ENCODE data around the gene VWC2. TPM values are rescaled to one million over a fixed set of nuclear protein-coding genes. Genes with fewer than 3 reads are reported as not detected.

The VWC2 gene
- total and polyA plus RNA-seq, 7 donors: under 0.01 to 0.14 (median under 0.01) TPM; not detected in 1

- TF ChIP-seq EP300 (IDR thresholded peaks at IDR 0.05): no peak
- no peak for TF ChIP-seq POLR2A (IDR thresholded peaks at IDR 0.05)
- TF ChIP-seq CTCF (IDR thresholded peaks at IDR 0.05): no peak
- TF ChIP-seq POLR2AphosphoS5 (IDR thresholded peaks at IDR 0.05): no peak
- no peak for DNase-seq
- H3K4me3 ChIP-seq: no peak overlapping the region
- no peaks in the 10 kb centered on the region for H3K4me1 ChIP-seq
- intact Hi-C loops (cut with DNase I): no loop called here
- no peaks in the 10 kb centered on the region for H3K27me3 ChIP-seq
- no peak overlapping the region for H3K27ac ChIP-seq
- H3K36me3 ChIP-seq: no peaks in the 10 kb centered on the region
- WGBS, 2 donors: 87 to 88% methylated on average over 3 of the region's 3 CpGs
- no peaks in the 10 kb centered on the region for H3K9me3 ChIP-seq
These were observed 9.6 kb upstream of the VWC2 start for GRCh38 chr7:49763791-49764190.

GRCh38 chr7:49766966-49767365 is 6.5 kb upstream of the VWC2 start:
- no peak for TF ChIP-seq POLR2A (IDR thresholded peaks at IDR 0.05)
- no peak for TF ChIP-seq CTCF (IDR thresholded peaks at IDR 0.05)
- TF ChIP-seq EP300 (IDR thresholded peaks at IDR 0.05): no peak
- 87 to 92% methylated on average over 1 of the region's 1 CpG for WGBS, 2 donors
- no peaks in the 10 kb centered on the region for H3K27me3 ChIP-seq
- H3K4me1 ChIP-seq: no peaks in the 10 kb centered on the region
- no peak for DNase-seq
- intact Hi-C loops (cut with DNase I): no loop called here
- H3K4me3 ChIP-seq: no peak overlapping the region
- H3K27ac ChIP-seq: no peak overlapping the region
- no peaks in the 10 kb centered on the region for H3K9me3 ChIP-seq
- H3K36me3 ChIP-seq: no peaks in the 10 kb centered on the region

- H3K27ac ChIP-seq: no peak overlapping the region
- H3K4me1 ChIP-seq: no peaks in the 10 kb centered on the region
- no peaks in the 10 kb centered on the region for H3K9me3 ChIP-seq
- intact Hi-C loops (cut with DNase I): no loop called here
- peaks cover 0 to 8% (median 0%) of the 10 kb centered on the region in 3 donors for H3K27me3 ChIP-seq
- 70 to 78% methylated on average over 5 of the region's 5 CpGs for WGBS, 2 donors
- no peak overlapping the region for H3K4me3 ChIP-seq
- TF ChIP-seq POLR2AphosphoS5 (IDR thresholded peaks at IDR 0.05) (no peak), EP300 (IDR thresholded peaks at IDR 0.05) (no peak), POLR2A (IDR thresholded peaks at IDR 0.05) (no peak), CTCF (IDR thresholded peaks at IDR 0.05) (no peak)
- no peaks in the 10 kb centered on the region for H3K36me3 ChIP-seq
- no peak for DNase-seq
These were observed 5.7 kb upstream of the VWC2 start for GRCh38 chr7:49767719-49768118.

- 42 to 70% methylated on average over 3 of the region's 3 CpGs for WGBS, 2 donors
- no peak for DNase-seq
- H3K9me3 ChIP-seq: no peaks in the 10 kb centered on the region
- H3K36me3 ChIP-seq: no peaks in the 10 kb centered on the region
- TF ChIP-seq EP300 (IDR thresholded peaks at IDR 0.05) (no peak), CTCF (IDR thresholded peaks at IDR 0.05) (no peak)
- peaks cover 0 to 13% (median 3%) of the 10 kb centered on the region in 3 donors for H3K27me3 ChIP-seq
- intact Hi-C loops (cut with DNase I): no loop called here
- peaks cover 0 to 4% (median 3%) of the 10 kb centered on the region in 4 donors for H3K4me1 ChIP-seq
- H3K27ac ChIP-seq: no peak overlapping the region
- H3K4me3 ChIP-seq: no peak overlapping the region
These were observed 5.2 kb upstream of the VWC2 start for GRCh38 chr7:49768254-49768653.

- peaks cover 0 to 10% (median 8%) of the 10 kb centered on the region in 4 donors for H3K4me1 ChIP-seq
- no peaks in the 10 kb centered on the region for H3K36me3 ChIP-seq
- H3K4me3 ChIP-seq: no peak overlapping the region
- no peak for TF ChIP-seq CTCF (IDR thresholded peaks at IDR 0.05)
- TF ChIP-seq EP300 (IDR thresholded peaks at IDR 0.05): no peak
- TF ChIP-seq POLR2AphosphoS5 (IDR thresholded peaks at IDR 0.05): no peak
- TF ChIP-seq POLR2A (IDR thresholded peaks at IDR 0.05): no peak
- WGBS, 2 donors: 67 to 71% methylated on average over 3 of the region's 3 CpGs
- H3K27me3 ChIP-seq: peaks cover 5 to 19% (median 9%) of the 10 kb centered on the region in 3 donors
- no peak for DNase-seq
- no peak overlapping the region for H3K27ac ChIP-seq
- H3K9me3 ChIP-seq: no peaks in the 10 kb centered on the region
- intact Hi-C loops (cut with DNase I): no loop called here
These were observed 4.6 kb upstream of the VWC2 start for GRCh38 chr7:49768835-49769234.

Measured in sigmoid colon (tissue), 7 donors.